PC-3 (cell line): ENCODE measurements around the gene TMEM132D. TPM values are rescaled to one million over a fixed set of nuclear protein-coding genes. Genes with fewer than 3 reads are reported as not detected.

Experiments used
- ATAC-seq: fragments of 200-7000 bp; cut with Tn5 transposase; 2 replicates; pipeline ENCODE4 v1.9.1; 2020; ENCODE audit warnings: mild to moderate bottlenecking, moderate library complexity
- BruUV-seq: library from RNA; stranded (reverse); fragments of 400-500 nt; replicated peaks from 2 replicates; lab custom pipeline; 2021; lab: Mats Ljungman, UMichigan
- CTCF ChIA-PET: fragments of 300-600 bp; sonication (Branson Sonifier 250); formaldehyde crosslinking; loops from one replicate; lab custom pipeline; 2022; ENCODE audit warnings: antibody characterized with exemption; lab: Charles Lee
- POLR2A ChIA-PET: fragments of 300-600 bp; sonication (Branson Sonifier 250); formaldehyde crosslinking; loops from one replicate; lab custom pipeline; 2022; ENCODE audit warnings: antibody characterized with exemption; ENCODE audit not compliant: unreplicated experiment; lab: Charles Lee
- DNase-seq: peaks from one replicate; pipeline ENCODE4 v3.0.0-alpha.2; 2015
- H2AFZ ChIP-seq: fragments of 300-600 bp; sonication (generic); 2 replicates; pipeline ENCODE4 v1.6.0; 2016; ENCODE audit warnings: antibody characterized with exemption, low read length
- H3F3A ChIP-seq: fragments of 300-600 bp; sonication (generic); one replicate; pipeline ENCODE4 v1.6.0; 2017; ENCODE audit warnings: antibody characterized with exemption, low read length, control low read depth, mild to moderate bottlenecking; ENCODE audit not compliant: unreplicated experiment
- H3K27ac ChIP-seq: fragments of 300-600 bp; sonication (generic); 2 replicates; pipeline ENCODE4 v1.5.1; 2016; ENCODE audit warnings: mild to moderate bottlenecking, low read length
- H3K27me3 ChIP-seq: fragments of 300-600 bp; sonication (generic); 2 replicates; pipeline ENCODE4 v1.6.1; 2016; ENCODE audit warnings: low read length, mixed read lengths
- H3K36me3 ChIP-seq: fragments of 300-600 bp; sonication (generic); 2 replicates; pipeline ENCODE4 v1.6.1; 2016; ENCODE audit warnings: low read depth, mixed run types, low read length, mixed read lengths
- H3K4me1 ChIP-seq: fragments of 300-600 bp; sonication (generic); 2 replicates; pipeline ENCODE4 v1.5.1; 2016; ENCODE audit warnings: low read length; ENCODE audit not compliant: insufficient read depth
- H3K4me2 ChIP-seq: fragments of 300-600 bp; sonication (generic); 2 replicates; pipeline ENCODE4 v1.6.0; 2016; ENCODE audit warnings: low read length
- H3K4me3 ChIP-seq: fragments of 300-600 bp; sonication (generic); 2 replicates; pipeline ENCODE4 v1.5.1; 2016; ENCODE audit warnings: mild to moderate bottlenecking, low read length, mixed read lengths
- H3K79me2 ChIP-seq: fragments of 300-600 bp; sonication (generic); 2 replicates; pipeline ENCODE4 v1.6.1; 2017; ENCODE audit warnings: low read length, mixed read lengths
- H3K9ac ChIP-seq: fragments of 300-600 bp; sonication (generic); 2 replicates; pipeline ENCODE4 v1.6.0; 2016; ENCODE audit warnings: mild to moderate bottlenecking, low read length
- H3K9me2 ChIP-seq: fragments of 300-600 bp; sonication (generic); replicated peaks from 2 replicates; pipeline ENCODE4 v1.6.1; 2016; ENCODE audit warnings: mixed run types, low read length, mixed read lengths
- H3K9me3 ChIP-seq: fragments of 300-600 bp; sonication (generic); 2 replicates; pipeline ENCODE4 v1.6.1; 2016; ENCODE audit warnings: low read length, mixed read lengths
- H4K20me1 ChIP-seq: fragments of 300-600 bp; sonication (generic); 2 replicates; pipeline ENCODE4 v1.6.1; 2016; ENCODE audit warnings: low read length, mixed read lengths
- CTCF ChIP-seq: fragments of 300-600 bp; sonication (generic); conservative IDR thresholded peaks from 2 replicates; pipeline ENCODE4 v1.5.1; 2017; ENCODE audit warnings: antibody characterized with exemption, low read depth, mild to moderate bottlenecking, low read length
- EZH2 ChIP-seq: fragments of 300-600 bp; sonication (generic); IDR thresholded peaks from one replicate; pipeline ENCODE4 v1.6.1; 2017; ENCODE audit warnings: antibody characterized with exemption, mild to moderate bottlenecking, low read length; ENCODE audit not compliant: unreplicated experiment
- EZH2phosphoT487 ChIP-seq: fragments of 300-600 bp; sonication (generic); IDR thresholded peaks from 2 replicates; pipeline ENCODE4 v1.6.1; 2018; ENCODE audit warnings: mild to moderate bottlenecking, antibody characterized with exemption, low read length, borderline replicate concordance
- intact Hi-C: fragments of 100-400 bp; cut with micrococcal nuclease; formaldehyde crosslinking; loops from 2 replicates; pipeline ENCODE4 v1.9.0; 2023
- total RNA-seq: library from RNA; depleted of rRNA; stranded (reverse); fragments of >200 nt; gene quantifications from 2 replicates; pipeline ENCODE4 v1.2.3, GENCODE V29; 2014

Gene TMEM132D
- total RNA-seq, 1 experiment from 2014 or later = not detected

- no peak overlapping the region for H3K9ac ChIP-seq
- H3K36me3 ChIP-seq = no peaks in the 10 kb centered on the region
- H3K27me3 ChIP-seq = peaks cover 20% of the 10 kb centered on the region
- DNase-seq (no peak), ATAC-seq (no peak)
- ChIA-PET POLR2A (no interaction called here), CTCF (no interaction called here)
- H3K4me2 ChIP-seq = no peak overlapping the region
- no peaks in the 10 kb centered on the region for H3K4me1 ChIP-seq
- no peak overlapping the region for H2AFZ ChIP-seq
- H4K20me1 ChIP-seq = no peaks in the 10 kb centered on the region
- intact Hi-C loops = no loop called here
- no peaks in the 10 kb centered on the region for H3K9me3 ChIP-seq
- BruUV-seq = no TSS peak
- H3K79me2 ChIP-seq = no peaks in the 10 kb centered on the region
- H3F3A ChIP-seq = no peaks in the 10 kb centered on the region
- no peak for TF ChIP-seq EZH2
- no peak for TF ChIP-seq CTCF
- no peak for TF ChIP-seq EZH2phosphoT487
- no peak overlapping the region for H3K4me3 ChIP-seq
- H3K27ac ChIP-seq = no peak overlapping the region
- H3K9me2 ChIP-seq = no peaks in the 10 kb centered on the region
Observed at GRCh38 chr12:129641926-129642325, 261.9 kb downstream of the TMEM132D start.

DNA sequence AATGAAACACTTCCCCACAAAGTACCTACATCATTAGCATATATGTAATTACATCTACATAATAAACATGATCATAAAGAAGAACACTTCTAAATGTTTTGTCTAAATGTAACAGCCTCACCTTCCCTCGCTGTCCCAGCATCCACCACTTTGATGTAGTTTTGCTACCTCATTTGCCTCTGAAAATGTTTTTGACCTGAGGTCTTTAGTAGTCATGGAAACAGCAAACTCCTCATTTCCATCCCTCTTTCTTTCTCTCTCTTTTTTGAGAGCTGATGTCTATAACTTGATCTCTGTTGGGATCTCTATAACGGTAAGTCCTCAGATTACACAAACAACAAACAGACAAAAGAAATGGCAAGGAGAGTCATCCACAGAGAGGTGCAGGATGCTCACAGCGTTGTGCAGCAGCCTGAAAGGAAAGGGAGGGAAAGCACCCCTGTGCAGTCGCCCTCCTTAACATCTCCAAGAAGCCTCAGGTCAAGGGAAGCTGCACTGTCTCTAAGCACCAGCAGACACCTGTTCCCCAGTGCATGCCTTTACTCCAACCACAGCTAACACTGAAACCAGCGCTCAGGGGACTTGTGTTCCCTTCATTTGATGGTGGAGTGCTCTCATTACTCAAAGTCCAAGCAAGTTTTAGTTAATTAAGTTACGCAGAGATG lies 268.7 kb downstream of the TMEM132D start:
- no peak overlapping the region for H3K27ac ChIP-seq
- POLR2A ChIA-PET = no interaction called here
- intact Hi-C loops = no loop called here
- peaks cover 22% of the 10 kb centered on the region for H3K27me3 ChIP-seq
- H3K4me1 ChIP-seq = no peaks in the 10 kb centered on the region
- no peak overlapping the region for H3K9ac ChIP-seq
- H3K79me2 ChIP-seq = no peaks in the 10 kb centered on the region
- CTCF ChIA-PET = no interaction called here
- H4K20me1 ChIP-seq = no peaks in the 10 kb centered on the region
- no peaks in the 10 kb centered on the region for H3K9me3 ChIP-seq
- DNase-seq (no peak), ATAC-seq (no peak)
- TF ChIP-seq EZH2 = no peak
- TF ChIP-seq EZH2phosphoT487 = no peak
- no peak for TF ChIP-seq CTCF
- H2AFZ ChIP-seq = no peak overlapping the region
- no peaks in the 10 kb centered on the region for H3K36me3 ChIP-seq
- H3K4me3 ChIP-seq = no peak overlapping the region
- H3K4me2 ChIP-seq = no peak overlapping the region
- no peaks in the 10 kb centered on the region for H3K9me2 ChIP-seq
- H3F3A ChIP-seq = no peaks in the 10 kb centered on the region
- no TSS peak for BruUV-seq

- no peaks in the 10 kb centered on the region for H3K36me3 ChIP-seq
- no peaks in the 10 kb centered on the region for H3K9me3 ChIP-seq
- H3K79me2 ChIP-seq = no peaks in the 10 kb centered on the region
- H3K27ac ChIP-seq = no peak overlapping the region
- no peaks in the 10 kb centered on the region for H3K9me2 ChIP-seq
- H3F3A ChIP-seq = no peaks in the 10 kb centered on the region
- ATAC-seq (no peak), DNase-seq (no peak)
- no TSS peak for BruUV-seq
- TF ChIP-seq EZH2phosphoT487 (no peak), CTCF (no peak)
- ChIA-PET POLR2A (no interaction called here), CTCF (no interaction called here)
- no peak overlapping the region for H3K4me2 ChIP-seq
- intact Hi-C loops = no loop called here
- H2AFZ ChIP-seq = no peak overlapping the region
- H4K20me1 ChIP-seq = no peaks in the 10 kb centered on the region
- H3K27me3 ChIP-seq = peaks cover 18% of the 10 kb centered on the region
- no peaks in the 10 kb centered on the region for H3K4me1 ChIP-seq
- no peak overlapping the region for H3K9ac ChIP-seq
- no peak overlapping the region for H3K4me3 ChIP-seq
Observed at GRCh38 chr12:129631316-129631715, 272.5 kb downstream of the TMEM132D start.
